ENCODE data around the gene WWOX. TPM values are rescaled to one million over a fixed set of nuclear protein-coding genes. Genes with fewer than 3 reads are reported as not detected.

WWOX gene
- total and polyA plus RNA-seq, 2 donors (not counting 3 experiments of a cell fraction or from before 2014, with no cell fraction given), result 6.2 to 12.5 TPM

GRCh38 chr16:79163691-79164387, 1064.4 kb downstream of the WWOX start:
- no peak overlapping the region for H3K4me3 ChIP-seq (replicated peaks in 1 of 3; ENCODE audit: insufficient read depth in 1 of 3, low read depth in 1 of 3, low read length in 3 of 3)
- POLR2A ChIA-PET, result no interaction called here
- no peak for FAIRE-seq

DNA sequence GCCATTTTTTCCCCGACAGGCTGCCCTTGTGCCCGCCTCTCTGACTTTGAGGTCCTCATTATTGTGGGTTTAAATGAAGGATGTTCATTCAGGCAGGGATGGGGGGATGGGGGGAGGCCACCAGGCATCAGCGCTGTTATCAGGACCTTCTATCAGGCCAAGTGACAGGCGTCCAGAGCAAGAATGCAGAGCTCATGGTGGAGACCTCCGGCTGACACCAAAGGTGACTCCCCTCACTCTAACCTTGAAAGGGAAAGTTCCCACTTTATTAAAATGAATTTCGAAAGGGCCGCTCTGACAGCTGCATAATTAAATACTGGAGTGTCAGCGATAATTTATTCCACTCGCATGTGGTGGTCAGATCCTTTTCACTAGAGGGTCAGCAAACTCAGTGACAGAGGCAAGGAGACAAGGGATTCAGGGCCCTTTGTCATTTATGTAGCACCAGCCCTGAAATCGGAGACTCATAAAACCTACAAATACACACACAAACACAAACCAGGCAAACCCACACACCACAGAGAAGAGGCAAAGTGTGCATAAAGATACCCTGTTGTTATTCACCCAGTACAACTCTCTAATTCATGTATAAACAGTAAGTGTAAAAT, 1065.0 kb downstream of the WWOX start:
- no peak for DNase-seq (ENCODE audit: low read depth, low spot score)
- no peak overlapping the region for H3K9ac ChIP-seq (replicated peaks; ENCODE audit: extremely low read depth, insufficient read depth, low read length)
- no peak overlapping the region for H3K27ac ChIP-seq (ENCODE audit: insufficient read depth, low read depth, low read length)
- ChIA-PET CTCF (no interaction called here), POLR2A (no interaction called here)
- no peaks in the 10 kb centered on the region for H3K4me1 ChIP-seq (ENCODE audit: control insufficient read depth, extremely low read depth, insufficient read depth, low read length)
- H4K20me1 ChIP-seq (replicated peaks; ENCODE audit: control insufficient read depth, extremely low read depth, insufficient read depth, low read length), result no peaks in the 10 kb centered on the region
- H2AFZ ChIP-seq (ENCODE audit: low read depth, low read length), result no peak overlapping the region
- FAIRE-seq, result no peak
- H3K9me1 ChIP-seq (replicated peaks; ENCODE audit: control insufficient read depth, extremely low read depth, insufficient read depth, low read length), result no peaks in the 10 kb centered on the region
- no TSS peak for BruUV-seq (replicated peaks)
- peaks cover 7% of the 10 kb centered on the region for H3K9me3 ChIP-seq (replicated peaks; ENCODE audit: control insufficient read depth, insufficient read depth, low read length)
- TF ChIP-seq JUN (IDR thresholded peaks at IDR 0.05; ENCODE audit: borderline replicate concordance, insufficient read depth, insufficient read length, low read depth) (no peak), CTCF (IDR thresholded peaks at IDR 0.05; ENCODE audit: extremely low read depth in 1 of 2, insufficient read depth in 1 of 2, low read depth in 1 of 2, low read length in 2 of 2) (no peak), EZH2 (IDR thresholded peaks at IDR 0.05; ENCODE audit: borderline replicate concordance, low read depth, low read length, severe bottlenecking) (no peak), GATA2 (IDR thresholded peaks at IDR 0.05; ENCODE audit: insufficient read depth, insufficient read length, low read depth, low read length) (no peak), FOS (IDR thresholded peaks at IDR 0.05; ENCODE audit: borderline replicate concordance, insufficient read depth, low read length) (no peak), MYC (IDR thresholded peaks at IDR 0.05; ENCODE audit: low read depth, low read length) (no peak), POLR2AphosphoS5 (IDR thresholded peaks at IDR 0.05; ENCODE audit: insufficient read depth, low read depth, low read length) (no peak), POLR2A (IDR thresholded peaks at IDR 0.05; ENCODE audit: low read depth, low read length) (no peak)
- TF ChIP-seq, protein P1, sequence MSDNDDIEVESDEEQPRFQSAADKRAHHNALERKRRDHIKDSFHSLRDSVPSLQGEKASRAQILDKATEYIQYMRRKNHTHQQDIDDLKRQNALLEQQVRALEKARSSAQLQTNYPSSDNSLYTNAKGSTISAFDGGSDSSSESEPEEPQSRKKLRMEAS (IDR thresholded peaks at IDR 0.05; ENCODE audit: insufficient read depth, insufficient read length), result no peak
- intact Hi-C loops (cut with micrococcal nuclease) (no loop called here), dilution Hi-C loops (cut with MboI; ENCODE audit: extremely low pct_ligation_motif_present, low sequenced_read_pairs) (no loop called here)
- H3K4me2 ChIP-seq (ENCODE audit: insufficient read depth, low read length), result no peak overlapping the region
- no peak overlapping the region for H3K4me3 ChIP-seq (replicated peaks in 1 of 3; ENCODE audit: insufficient read depth in 1 of 3, low read depth in 1 of 3, low read length in 3 of 3)
- no peaks in the 10 kb centered on the region for H3K36me3 ChIP-seq (ENCODE audit: control insufficient read depth in 2 of 2, extremely low read depth in 1 of 2, insufficient read depth in 2 of 2, low read length in 2 of 2)
- no peaks in the 10 kb centered on the region for H3K27me3 ChIP-seq (ENCODE audit: control insufficient read depth in 2 of 2, insufficient read depth in 2 of 2, low read length in 2 of 2)
- no peaks in the 10 kb centered on the region for H3K79me2 ChIP-seq (ENCODE audit: control insufficient read depth, insufficient read depth, low read length)

More at GRCh38 chr16:79163691-79164387, 1064.4 kb downstream of the WWOX start:
- Histone ChIP-seq H3K9ac (replicated peaks; ENCODE audit: extremely low read depth, insufficient read depth, low read length) (no peak overlapping the region), H3K79me2 (ENCODE audit: control insufficient read depth, insufficient read depth, low read length) (no peaks in the 10 kb centered on the region), H3K4me2 (ENCODE audit: insufficient read depth, low read length) (no peak overlapping the region), H3K9me3 (replicated peaks; ENCODE audit: control insufficient read depth, insufficient read depth, low read length) (peaks cover 6% of the 10 kb centered on the region), H3K4me1 (ENCODE audit: control insufficient read depth, extremely low read depth, insufficient read depth, low read length) (no peaks in the 10 kb centered on the region), H3K27ac (ENCODE audit: insufficient read depth, low read depth, low read length) (no peak overlapping the region), H4K20me1 (replicated peaks; ENCODE audit: control insufficient read depth, extremely low read depth, insufficient read depth, low read length) (no peaks in the 10 kb centered on the region), H3K9me1 (replicated peaks; ENCODE audit: control insufficient read depth, extremely low read depth, insufficient read depth, low read length) (no peaks in the 10 kb centered on the region), H3K36me3 (ENCODE audit: control insufficient read depth in 2 of 2, extremely low read depth in 1 of 2, insufficient read depth in 2 of 2, low read length in 2 of 2) (no peaks in the 10 kb centered on the region), H2AFZ (ENCODE audit: low read depth, low read length) (no peak overlapping the region), H3K27me3 (ENCODE audit: control insufficient read depth in 2 of 2, insufficient read depth in 2 of 2, low read length in 2 of 2) (no peaks in the 10 kb centered on the region)
- no peak for DNase-seq (ENCODE audit: low read depth, low spot score)
- TF ChIP-seq EZH2 (IDR thresholded peaks at IDR 0.05; ENCODE audit: borderline replicate concordance, low read depth, low read length, severe bottlenecking) (no peak), POLR2A (IDR thresholded peaks at IDR 0.05; ENCODE audit: low read depth, low read length) (no peak), FOS (IDR thresholded peaks at IDR 0.05; ENCODE audit: borderline replicate concordance, insufficient read depth, low read length) (no peak), GATA2 (IDR thresholded peaks at IDR 0.05; ENCODE audit: insufficient read depth, insufficient read length, low read depth, low read length) (no peak), JUN (IDR thresholded peaks at IDR 0.05; ENCODE audit: borderline replicate concordance, insufficient read depth, insufficient read length, low read depth) (no peak), MYC (IDR thresholded peaks at IDR 0.05; ENCODE audit: low read depth, low read length) (no peak), POLR2AphosphoS5 (IDR thresholded peaks at IDR 0.05; ENCODE audit: insufficient read depth, low read depth, low read length) (no peak)
- TF ChIP-seq, protein P1 (IDR thresholded peaks at IDR 0.05; ENCODE audit: insufficient read depth, insufficient read length), result no peak
- intact Hi-C loops (cut with micrococcal nuclease), result no loop called here
- dilution Hi-C loops (cut with MboI; ENCODE audit: extremely low pct_ligation_motif_present, low sequenced_read_pairs), result no loop called here
- CTCF ChIA-PET, result no interaction called here
- no TSS peak for BruUV-seq (replicated peaks)
